Kidney tubule cell (primary cell): ENCODE data around the gene ZIC5.

Experiments
- DNase-seq: peaks from one replicate; pipeline ENCODE4 v3.0.0-alpha.2; 2018; ENCODE audit warnings: low spot score

The ZIC5 gene

GRCh38 chr13:99971576-99972189 is at the start of gene ZIC5:
Gene ZIC5 (minus strand): TSS chr13:99971767. CDS start chr13:99971603, 164 bp downstream.
- DNase-seq: no peak

GRCh38 chr13:100019780-100020356 is 48.3 kb upstream of the ZIC5 start:
- no peak for DNase-seq

GRCh38 chr13:100014621-100015020 is 43.1 kb upstream of the ZIC5 start:
- no peak for DNase-seq

- no peak for DNase-seq
These were observed 26.7 kb upstream of the ZIC5 start for GRCh38 chr13:99998261-99998660.

GRCh38 chr13:99997702-99998214 is 26.2 kb upstream of the ZIC5 start:
- no peak for DNase-seq

- no peak for DNase-seq
These were observed 24.9 kb upstream of the ZIC5 start for GRCh38 chr13:99996381-99996973.

- DNase-seq: peak; percentile 47
These were observed 24.2 kb upstream of the ZIC5 start for GRCh38 chr13:99995589-99996380.

- no peak for DNase-seq
These were observed 23.6 kb upstream of the ZIC5 start for GRCh38 chr13:99995104-99995588.

GRCh38 chr13:99994638-99995020 is 23.1 kb upstream of the ZIC5 start:
- no peak for DNase-seq

- DNase-seq: no peak
These were observed 22.4 kb upstream of the ZIC5 start for GRCh38 chr13:99993660-99994637.

GRCh38 chr13:99992949-99993351 is 21.4 kb upstream of the ZIC5 start:
- DNase-seq: peak; percentile 43

- no peak for DNase-seq
These were observed 20.5 kb upstream of the ZIC5 start for GRCh38 chr13:99991828-99992775.

- no peak for DNase-seq
These were observed 19.7 kb upstream of the ZIC5 start for GRCh38 chr13:99991013-99991827.

GRCh38 chr13:99990126-99990977 is 18.8 kb upstream of the ZIC5 start:
- no peak for DNase-seq

GRCh38 chr13:99989276-99990125 is 17.9 kb upstream of the ZIC5 start:
- no peak for DNase-seq

- no peak for DNase-seq
These were observed 17.1 kb upstream of the ZIC5 start for GRCh38 chr13:99988529-99989275.
